Brain microvascular endothelial cell (primary cell): Measurements from ENCODE around the gene PCED1A.

Experiments used
- DNase-seq: peaks from one replicate; pipeline ENCODE4 v3.0.0-alpha.2; 2020
- H3K27ac ChIP-seq: fragments of 250-450 bp; sonication (Bioruptor Pico); 2 replicates; pipeline ENCODE4 v1.5.1; 2020; ENCODE audit warnings: mild to moderate bottlenecking, moderate library complexity
- H3K27me3 ChIP-seq: fragments of 250-450 bp; sonication (Bioruptor Pico); replicated peaks from 2 replicates; pipeline ENCODE4 v1.5.1; 2020; ENCODE audit warnings: mild to moderate bottlenecking
- H3K36me3 ChIP-seq: fragments of 250-450 bp; sonication (Bioruptor Pico); replicated peaks from 2 replicates; pipeline ENCODE4 v1.5.1; 2020; ENCODE audit warnings: mild to moderate bottlenecking
- H3K4me3 ChIP-seq: 2 replicates; pipeline ENCODE4 v1.5.1; 2011; ENCODE audit warnings: low read depth, mild to moderate bottlenecking, control low read depth, low read length, moderate library complexity
- CTCF ChIP-seq: IDR thresholded peaks from 2 replicates; pipeline ENCODE4 v1.5.1; 2011; ENCODE audit warnings: low read depth, mild to moderate bottlenecking, moderate library complexity, low read length, control low read depth, inconsistent platforms; ENCODE audit errors: missing control alignments
- in situ Hi-C: cut with HindIII; loops from 2 replicates; pipeline ENCODE4 v1.10.0; 2017; ENCODE audit warnings: low sequenced_read_pairs, low pct_ligation_motif_present

Gene PCED1A

DNA sequence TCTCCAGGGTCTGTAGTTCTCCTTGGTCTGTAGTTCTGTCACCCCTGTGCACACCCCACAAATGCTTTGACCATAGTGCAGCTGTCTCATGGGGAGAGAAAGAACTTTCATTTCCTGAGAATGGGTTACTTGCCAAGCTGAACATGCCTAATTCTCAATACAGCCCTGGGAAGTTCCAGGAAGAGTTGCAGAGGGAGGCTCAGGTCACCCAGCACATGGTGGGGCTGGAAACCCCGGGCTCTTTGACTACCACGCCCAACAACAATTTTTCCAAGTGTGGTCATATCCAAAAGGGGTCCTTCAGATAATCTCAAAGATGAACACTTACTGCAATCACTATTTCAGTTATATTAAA lies 30.6 kb upstream of the PCED1A start:
- Histone ChIP-seq H3K27ac (peak overlapping the region; percentile 37), H3K36me3 (peaks cover 4% of the 10 kb centered on the region), H3K4me3 (no peak overlapping the region), H3K27me3 (no peaks in the 10 kb centered on the region)
- in situ Hi-C loops: no loop called here
- no peak for TF ChIP-seq CTCF
- DNase-seq: no peak

- Histone ChIP-seq H3K27me3 (no peaks in the 10 kb centered on the region), H3K36me3 (peaks cover 11% of the 10 kb centered on the region), H3K27ac (no peak overlapping the region), H3K4me3 (no peak overlapping the region)
- TF ChIP-seq CTCF: no peak
- in situ Hi-C loops: no loop called here
- no peak for DNase-seq
These were observed 28.9 kb upstream of the PCED1A start for GRCh38 chr20:2869381-2869780.

- Histone ChIP-seq H3K4me3 (no peak overlapping the region), H3K27ac (no peak overlapping the region), H3K36me3 (peaks cover 12% of the 10 kb centered on the region), H3K27me3 (no peaks in the 10 kb centered on the region)
- DNase-seq: no peak
- in situ Hi-C loops: no loop called here
- no peak for TF ChIP-seq CTCF
These were observed 26.8 kb upstream of the PCED1A start for GRCh38 chr20:2867081-2867864.

DNA sequence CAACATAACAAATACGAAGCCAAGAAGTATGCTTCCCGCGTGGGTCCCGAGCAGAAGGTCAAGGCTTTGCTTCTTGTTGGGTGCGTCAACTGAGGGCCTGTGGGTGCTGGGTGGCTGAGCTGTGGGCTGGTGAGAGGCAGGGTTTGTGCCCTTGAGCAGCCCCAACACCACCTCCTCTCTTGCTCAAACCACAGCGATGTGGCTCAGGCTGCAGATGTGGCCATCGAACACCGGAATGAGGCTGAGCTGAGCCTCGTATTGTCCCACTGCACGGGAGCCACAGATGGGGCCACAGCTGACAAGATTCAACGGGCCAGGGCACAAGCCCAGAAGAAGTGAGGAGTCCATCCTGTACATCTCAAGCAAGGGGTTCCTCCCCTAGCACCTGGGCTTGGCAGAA lies 25.8 kb upstream of the PCED1A start:
- H3K36me3 ChIP-seq: peaks cover 18% of the 10 kb centered on the region
- no peak for DNase-seq
- in situ Hi-C loops: no loop called here

GRCh38 chr20:2865630-2866029 lies 25.2 kb upstream of the PCED1A start:
- no peak for DNase-seq
- peak; percentile 36 for TF ChIP-seq CTCF
- Histone ChIP-seq H3K27me3 (no peaks in the 10 kb centered on the region), H3K36me3 (peaks cover 24% of the 10 kb centered on the region), H3K4me3 (no peak overlapping the region), H3K27ac (no peak overlapping the region)
- in situ Hi-C loops: no loop called here

More for the DNA sequence above, 25.8 kb upstream of the PCED1A start:
- H3K27me3 ChIP-seq: no peaks in the 10 kb centered on the region
- no peak for TF ChIP-seq CTCF
- no peak overlapping the region for H3K27ac ChIP-seq
- H3K4me3 ChIP-seq: no peak overlapping the region

DNA sequence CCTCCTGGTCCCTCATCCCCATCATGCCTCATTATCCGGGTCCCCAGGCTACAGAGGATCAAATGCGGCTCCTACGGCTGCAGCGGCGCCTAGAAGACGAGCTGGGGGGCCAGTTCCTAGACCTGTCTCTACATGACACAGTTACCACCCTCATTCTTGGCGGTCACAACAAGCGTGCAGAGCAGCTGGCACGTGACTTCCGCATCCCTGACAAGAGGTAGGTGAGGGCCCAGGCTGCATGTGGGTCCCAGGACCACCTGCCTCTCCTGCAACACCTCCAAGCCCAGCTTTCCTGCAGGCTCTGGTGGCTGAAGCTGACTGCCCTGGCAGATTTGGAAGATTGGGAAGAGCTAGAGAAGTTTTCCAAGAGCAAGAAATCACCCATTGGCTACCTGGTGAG lies 24.6 kb upstream of the PCED1A start:
- TF ChIP-seq CTCF: no peak
- Histone ChIP-seq H3K27me3 (no peaks in the 10 kb centered on the region), H3K27ac (no peak overlapping the region), H3K36me3 (peaks cover 25% of the 10 kb centered on the region), H3K4me3 (no peak overlapping the region)
- no peak for DNase-seq
- in situ Hi-C loops: no loop called here
